HG02981 (cell line): Measurements from ENCODE around the gene PRXL2B.
"Not testable (repeated sequence)": the region's sequence is repeated elsewhere in the genome, so short reads cannot be mapped to it uniquely, and the experiment has no call there.

ENCODE experiments used
- ATAC-seq: cut with Tn5 transposase; IDR thresholded peaks from one replicate; pipeline ENCODE4 v1.9.1; 2021; ENCODE audit warnings: mild to moderate bottlenecking, moderate library complexity; ENCODE audit not compliant: unreplicated experiment

Gene PRXL2B

GRCh38 chr1:2611031-2611501 lies 24.5 kb downstream of the PRXL2B start:
- no peak for ATAC-seq

GRCh38 chr1:2611621-2612437 lies 25.3 kb downstream of the PRXL2B start:
- no peak for ATAC-seq

- no peak for ATAC-seq
These were observed 26.2 kb downstream of the PRXL2B start for GRCh38 chr1:2612591-2613365.

- ATAC-seq = no peak
These were observed 27.6 kb downstream of the PRXL2B start for GRCh38 chr1:2614145-2614544.

- no peak for ATAC-seq
These were observed 31.4 kb downstream of the PRXL2B start for GRCh38 chr1:2617971-2618470.

- no peak for ATAC-seq
These were observed 37.2 kb downstream of the PRXL2B start for GRCh38 chr1:2623571-2624337.

- no peak for ATAC-seq
These were observed 38.2 kb downstream of the PRXL2B start for GRCh38 chr1:2624735-2625300.

GRCh38 chr1:2625311-2625710 lies 38.7 kb downstream of the PRXL2B start:
- no peak for ATAC-seq

GRCh38 chr1:2625748-2626147 lies 39.2 kb downstream of the PRXL2B start:
- not testable (repeated sequence) for ATAC-seq

- no peak for ATAC-seq
These were observed 41.2 kb downstream of the PRXL2B start for GRCh38 chr1:2627746-2628145.

- no peak for ATAC-seq
These were observed 41.8 kb downstream of the PRXL2B start for GRCh38 chr1:2628191-2628932.

- no peak for ATAC-seq
These were observed 42.5 kb downstream of the PRXL2B start for GRCh38 chr1:2628933-2629626.

- no peak for ATAC-seq
These were observed 43.3 kb downstream of the PRXL2B start for GRCh38 chr1:2629627-2630497.

- ATAC-seq = no peak
These were observed 44.0 kb downstream of the PRXL2B start for GRCh38 chr1:2630498-2631135.

- ATAC-seq = no peak
These were observed 44.8 kb downstream of the PRXL2B start for GRCh38 chr1:2631136-2632050.

- no peak for ATAC-seq
These were observed 45.5 kb downstream of the PRXL2B start for GRCh38 chr1:2632051-2632430.
